Measurements from ENCODE around the gene SDK1. TPM values are rescaled to one million over a fixed set of nuclear protein-coding genes. Genes with fewer than 3 reads are reported as not detected.

Gene SDK1
- total RNA-seq, 1 donor from 2014 or later: 16.7 TPM

DNA sequence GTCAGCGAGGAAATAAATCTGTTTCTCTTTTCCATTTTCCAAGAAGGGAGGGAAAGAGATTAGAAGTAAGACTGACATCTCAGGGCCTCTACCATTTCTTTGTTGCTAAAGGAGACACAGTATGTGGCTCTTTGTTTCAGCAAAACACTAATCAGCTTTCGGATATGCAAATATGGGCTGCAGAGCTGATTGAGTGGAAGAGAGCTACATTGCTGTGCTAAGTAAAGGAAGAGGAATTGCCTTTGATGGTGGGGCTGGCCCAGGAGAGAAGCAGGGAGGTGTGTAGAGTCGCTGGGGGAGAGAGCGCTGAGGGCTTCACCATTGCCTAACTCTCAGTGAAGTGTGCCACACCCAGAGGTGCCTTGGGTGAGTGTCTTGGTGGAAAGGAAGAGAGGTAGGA, 284.8 kb downstream of the SDK1 start:
- Histone ChIP-seq H3K36me3 (no peaks in the 10 kb centered on the region), H3K27ac (no peak overlapping the region), H3K9me3 (no peaks in the 10 kb centered on the region), H3K4me3 (no peak overlapping the region), H3K27me3 (no peaks in the 10 kb centered on the region), H3K4me1 (no peaks in the 10 kb centered on the region)
- intact Hi-C loops (cut with DNase I): loop anchor here (5.0 kb wide), 1 partner anchor 109 kb away; no protein-coding TSS in a partner anchor
- no peak for DNase-seq (ENCODE audit: extremely low spot score in 2 of 2)
- TF ChIP-seq POLR2A (IDR thresholded peaks at IDR 0.05) (no peak), CTCF (IDR thresholded peaks at IDR 0.05) (no peak), POLR2AphosphoS5 (IDR thresholded peaks at IDR 0.05; ENCODE audit: insufficient read depth in 1 of 2, low read depth in 1 of 2) (no peak)

- Histone ChIP-seq H3K9me3 (no peaks in the 10 kb centered on the region), H3K4me3 (no peak overlapping the region), H3K27ac (no peak overlapping the region), H3K27me3 (no peaks in the 10 kb centered on the region), H3K4me1 (peaks cover 8% of the 10 kb centered on the region), H3K36me3 (no peaks in the 10 kb centered on the region)
- intact Hi-C loops (cut with DNase I): loop anchor here (5.0 kb wide), 1 partner anchor 111 kb away; no protein-coding TSS in a partner anchor
- no peak for DNase-seq (ENCODE audit: extremely low spot score in 2 of 2)
- no peak for TF ChIP-seq POLR2AphosphoS5 (IDR thresholded peaks at IDR 0.05; ENCODE audit: insufficient read depth in 1 of 2, low read depth in 1 of 2)
These were observed 287.3 kb downstream of the SDK1 start for GRCh38 chr7:3588341-3588740.

GRCh38 chr7:3589752-3590151, 288.7 kb downstream of the SDK1 start:
- TF ChIP-seq CTCF (IDR thresholded peaks at IDR 0.05): no peak
- TF ChIP-seq POLR2AphosphoS5 (IDR thresholded peaks at IDR 0.05; ENCODE audit: insufficient read depth in 1 of 2, low read depth in 1 of 2): no peak
- TF ChIP-seq POLR2A (IDR thresholded peaks at IDR 0.05): no peak
- no peaks in the 10 kb centered on the region for H3K27me3 ChIP-seq
- intact Hi-C loops (cut with DNase I): loop anchor here (5.0 kb wide), 1 partner anchor 112 kb away; no protein-coding TSS in a partner anchor
- no peaks in the 10 kb centered on the region for H3K36me3 ChIP-seq
- DNase-seq (ENCODE audit: extremely low spot score in 2 of 2): no peak
- no peak overlapping the region for H3K4me3 ChIP-seq
- H3K9me3 ChIP-seq: no peaks in the 10 kb centered on the region
- no peak overlapping the region for H3K27ac ChIP-seq
- peaks cover 8% of the 10 kb centered on the region for H3K4me1 ChIP-seq

DNA sequence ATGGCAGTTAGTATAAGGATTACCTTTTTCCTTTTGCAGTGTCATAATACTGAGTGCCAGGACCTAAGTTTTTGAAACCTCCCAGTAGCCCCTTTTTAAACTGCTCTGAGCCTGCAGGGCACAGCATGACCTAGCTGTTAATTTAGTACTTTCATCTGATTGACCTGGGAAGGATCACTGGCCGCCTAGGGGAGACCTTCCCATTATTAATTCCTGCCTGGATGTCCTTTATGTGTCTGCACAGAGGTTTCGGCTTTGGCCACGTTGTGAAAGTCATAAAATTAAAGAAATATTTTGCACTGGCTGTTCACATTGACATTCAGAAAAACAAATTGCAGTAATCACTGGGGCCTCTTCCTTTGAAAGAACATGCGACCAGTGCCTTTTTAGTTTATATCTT, 290.2 kb downstream of the SDK1 start:
- Histone ChIP-seq H3K4me3 (no peak overlapping the region), H3K36me3 (no peaks in the 10 kb centered on the region), H3K27ac (no peak overlapping the region), H3K27me3 (no peaks in the 10 kb centered on the region), H3K4me1 (peaks cover 8% of the 10 kb centered on the region), H3K9me3 (no peaks in the 10 kb centered on the region)
- DNase-seq (ENCODE audit: extremely low spot score in 2 of 2): no peak
- TF ChIP-seq CTCF (IDR thresholded peaks at IDR 0.05) (no peak), POLR2A (IDR thresholded peaks at IDR 0.05) (no peak), POLR2AphosphoS5 (IDR thresholded peaks at IDR 0.05; ENCODE audit: insufficient read depth in 1 of 2, low read depth in 1 of 2) (no peak)
- intact Hi-C loops (cut with DNase I): no loop called here

DNA sequence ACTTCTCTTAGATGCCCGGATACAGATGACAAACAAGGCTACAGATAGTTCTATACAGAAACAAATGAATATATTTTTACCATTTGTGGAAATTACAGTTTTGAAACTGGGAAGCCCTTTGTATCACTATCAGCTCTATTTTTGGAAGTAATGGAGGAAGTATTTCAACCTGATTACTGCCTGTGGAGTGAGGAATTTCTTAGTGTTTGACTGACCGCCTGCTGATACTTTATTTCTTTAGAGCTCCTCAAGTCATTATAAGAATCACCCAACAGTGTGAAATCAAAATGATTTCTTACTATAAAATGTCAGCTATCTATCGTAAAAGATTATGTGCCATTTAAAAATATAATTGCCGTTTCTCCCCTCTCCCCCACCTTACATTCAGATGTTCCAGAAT, 290.9 kb downstream of the SDK1 start:
- H3K9me3 ChIP-seq: no peaks in the 10 kb centered on the region
- no peak for DNase-seq (ENCODE audit: extremely low spot score in 2 of 2)
- no peak for TF ChIP-seq CTCF (IDR thresholded peaks at IDR 0.05)
- no peak for TF ChIP-seq POLR2AphosphoS5 (IDR thresholded peaks at IDR 0.05; ENCODE audit: insufficient read depth in 1 of 2, low read depth in 1 of 2)
- TF ChIP-seq POLR2A (IDR thresholded peaks at IDR 0.05): no peak
- no peaks in the 10 kb centered on the region for H3K36me3 ChIP-seq
- H3K27me3 ChIP-seq: no peaks in the 10 kb centered on the region
- H3K27ac ChIP-seq: no peak overlapping the region
- peaks cover 8% of the 10 kb centered on the region for H3K4me1 ChIP-seq
- H3K4me3 ChIP-seq: no peak overlapping the region
- intact Hi-C loops (cut with DNase I): no loop called here

All from vagina (tissue), 2 donors.